WTC11 (cell line): ENCODE measurements around the gene RAB7A. TPM values are rescaled to one million over a fixed set of nuclear protein-coding genes. Genes with fewer than 3 reads are reported as not detected.

ENCODE experiments used
- ATAC-seq: fragments of 200-7000 bp; cut with Tn5 transposase; 2 replicates; pipeline ENCODE4 v1.10.0; 2021; ENCODE audit warnings: mild to moderate bottlenecking, moderate library complexity
- CTCF ChIA-PET: fragments of 300-600 bp; sonication (Branson Sonifier 250); formaldehyde crosslinking; loops from one replicate; lab custom pipeline; 2021; ENCODE audit warnings: antibody characterized with exemption; lab: Charles Lee
- POLR2A ChIA-PET: fragments of 350-600 bp; sonication (Branson Sonifier 250); formaldehyde crosslinking; loops from one replicate; lab custom pipeline; 2021; ENCODE audit warnings: antibody characterized with exemption; lab: Charles Lee
- DNase-seq: peaks from one replicate; pipeline ENCODE4 v3.0.0; 2021; ENCODE audit warnings: low spot score
- H3K27ac Mint-ChIP-seq: 2 replicates; pipeline ENCODE4 v1.8.0; 2021; ENCODE audit warnings: mixed read lengths
- H3K27me3 Mint-ChIP-seq: 2 replicates; pipeline ENCODE4 v1.8.0; 2021; ENCODE audit warnings: low read depth, mild to moderate bottlenecking, moderate library complexity, mixed read lengths
- H3K36me3 Mint-ChIP-seq: 2 replicates; pipeline ENCODE4 v1.8.0; 2021; ENCODE audit warnings: mixed read lengths
- H3K4me1 Mint-ChIP-seq: 2 replicates; pipeline ENCODE4 v1.8.0; 2022; ENCODE audit warnings: mixed read lengths
- H3K4me3 Mint-ChIP-seq: 2 replicates; pipeline ENCODE4 v1.8.0; 2021; ENCODE audit warnings: mild to moderate bottlenecking, moderate library complexity, mixed read lengths
- H3K9me3 Mint-ChIP-seq: 2 replicates; pipeline ENCODE4 v1.8.0; 2021; ENCODE audit warnings: mixed read lengths
- ATF6 ChIP-seq: sonication (generic); formaldehyde crosslinking; IDR thresholded peaks from 2 replicates; pipeline ENCODE4 v1.8.1; 2023; ENCODE audit warnings: mild to moderate bottlenecking, missing genetic modification reagents
- CREM ChIP-seq: sonication (generic); formaldehyde crosslinking; IDR thresholded peaks from 2 replicates; pipeline ENCODE4 v1.8.1; 2022; ENCODE audit warnings: mild to moderate bottlenecking, missing genetic modification reagents, moderate library complexity
- GRHL2 ChIP-seq: fragments of 250-450 bp; sonication (Bioruptor Pico); IDR thresholded peaks from 2 replicates; pipeline ENCODE4 v1.8.0; 2022; ENCODE audit warnings: mild to moderate bottlenecking, moderate library complexity; ENCODE audit not compliant: insufficient replicate concordance, severe bottlenecking
- IRF2 ChIP-seq: sonication (generic); formaldehyde crosslinking; IDR thresholded peaks from 2 replicates; pipeline ENCODE4 v1.8.0; 2022; ENCODE audit warnings: low read depth, missing genetic modification reagents, borderline replicate concordance
- JUN ChIP-seq: sonication (generic); formaldehyde crosslinking; IDR thresholded peaks from 2 replicates; pipeline ENCODE4 v1.8.0; 2023; ENCODE audit warnings: mild to moderate bottlenecking, missing genetic modification reagents
- MLX ChIP-seq: sonication (generic); formaldehyde crosslinking; IDR thresholded peaks from 2 replicates; pipeline ENCODE4 v1.8.1; 2023; ENCODE audit warnings: mild to moderate bottlenecking, missing genetic modification reagents, moderate library complexity
- PRRX2 ChIP-seq: fragments of 250-450 bp; sonication (Bioruptor Pico); IDR thresholded peaks from 2 replicates; pipeline ENCODE4 v1.8.0; 2021; ENCODE audit warnings: mild to moderate bottlenecking
- TP53 ChIP-seq: sonication (generic); formaldehyde crosslinking; IDR thresholded peaks from 2 replicates; pipeline ENCODE4 v1.8.1; 2023; ENCODE audit warnings: mild to moderate bottlenecking, missing genetic modification reagents
- ZBTB21 ChIP-seq: sonication (generic); formaldehyde crosslinking; IDR thresholded peaks from 2 replicates; pipeline ENCODE4 v1.8.1; 2023; ENCODE audit warnings: mild to moderate bottlenecking, missing genetic modification reagents, borderline replicate concordance
- ZNF121 ChIP-seq: sonication (generic); formaldehyde crosslinking; IDR thresholded peaks from 2 replicates; pipeline ENCODE4 v1.8.0; 2023; ENCODE audit warnings: missing genetic modification reagents
- ZNF219 ChIP-seq: sonication (generic); formaldehyde crosslinking; IDR thresholded peaks from 2 replicates; pipeline ENCODE4 v1.8.0; 2023; ENCODE audit warnings: missing genetic modification reagents, mild to moderate bottlenecking, borderline replicate concordance
- total RNA-seq: library from RNA; stranded (reverse); gene quantifications from 3 replicates; pipeline ENCODE4 v1.2.3, GENCODE V29; 2021
- TF ChIP-seq, protein P1 (sequence below): sonication (generic); formaldehyde crosslinking; IDR thresholded peaks from 2 replicates; pipeline ENCODE4 v1.8.0; 2023; ENCODE audit warnings: missing genetic modification reagents, mild to moderate bottlenecking, borderline replicate concordance
- TF ChIP-seq, protein P2 (sequence below): sonication (generic); formaldehyde crosslinking; IDR thresholded peaks from 2 replicates; pipeline ENCODE4 v1.8.1; 2022; ENCODE audit warnings: mild to moderate bottlenecking, moderate library complexity, missing genetic modification reagents

Gene RAB7A
- total RNA-seq, 1 experiment from 2014 or later: 184 TPM

GRCh38 chr3:128753715-128754114, 27.7 kb downstream of the RAB7A start:
- H3K27me3 Mint-ChIP-seq: no peaks in the 10 kb centered on the region
- peaks cover 23% of the 10 kb centered on the region for H3K9me3 Mint-ChIP-seq
- ChIA-PET POLR2A (no interaction called here), CTCF (interaction anchor here (1.3 to 1.9 kb wide), 3 partner anchors 8 to 92 kb away, joined by 3 to 8 read pairs (median 4); no protein-coding TSS in a partner anchor)
- TF ChIP-seq ZNF121 (CRISPR knock-in tag) (0 out of 2 replicates have a peak, but pooled peaks have one; percentile 16), GRHL2 (CRISPR knock-in tag) (no peak), ZBTB21 (CRISPR knock-in tag) (no peak), CREM (CRISPR knock-in tag) (no peak)
- TF ChIP-seq, protein P1, sequence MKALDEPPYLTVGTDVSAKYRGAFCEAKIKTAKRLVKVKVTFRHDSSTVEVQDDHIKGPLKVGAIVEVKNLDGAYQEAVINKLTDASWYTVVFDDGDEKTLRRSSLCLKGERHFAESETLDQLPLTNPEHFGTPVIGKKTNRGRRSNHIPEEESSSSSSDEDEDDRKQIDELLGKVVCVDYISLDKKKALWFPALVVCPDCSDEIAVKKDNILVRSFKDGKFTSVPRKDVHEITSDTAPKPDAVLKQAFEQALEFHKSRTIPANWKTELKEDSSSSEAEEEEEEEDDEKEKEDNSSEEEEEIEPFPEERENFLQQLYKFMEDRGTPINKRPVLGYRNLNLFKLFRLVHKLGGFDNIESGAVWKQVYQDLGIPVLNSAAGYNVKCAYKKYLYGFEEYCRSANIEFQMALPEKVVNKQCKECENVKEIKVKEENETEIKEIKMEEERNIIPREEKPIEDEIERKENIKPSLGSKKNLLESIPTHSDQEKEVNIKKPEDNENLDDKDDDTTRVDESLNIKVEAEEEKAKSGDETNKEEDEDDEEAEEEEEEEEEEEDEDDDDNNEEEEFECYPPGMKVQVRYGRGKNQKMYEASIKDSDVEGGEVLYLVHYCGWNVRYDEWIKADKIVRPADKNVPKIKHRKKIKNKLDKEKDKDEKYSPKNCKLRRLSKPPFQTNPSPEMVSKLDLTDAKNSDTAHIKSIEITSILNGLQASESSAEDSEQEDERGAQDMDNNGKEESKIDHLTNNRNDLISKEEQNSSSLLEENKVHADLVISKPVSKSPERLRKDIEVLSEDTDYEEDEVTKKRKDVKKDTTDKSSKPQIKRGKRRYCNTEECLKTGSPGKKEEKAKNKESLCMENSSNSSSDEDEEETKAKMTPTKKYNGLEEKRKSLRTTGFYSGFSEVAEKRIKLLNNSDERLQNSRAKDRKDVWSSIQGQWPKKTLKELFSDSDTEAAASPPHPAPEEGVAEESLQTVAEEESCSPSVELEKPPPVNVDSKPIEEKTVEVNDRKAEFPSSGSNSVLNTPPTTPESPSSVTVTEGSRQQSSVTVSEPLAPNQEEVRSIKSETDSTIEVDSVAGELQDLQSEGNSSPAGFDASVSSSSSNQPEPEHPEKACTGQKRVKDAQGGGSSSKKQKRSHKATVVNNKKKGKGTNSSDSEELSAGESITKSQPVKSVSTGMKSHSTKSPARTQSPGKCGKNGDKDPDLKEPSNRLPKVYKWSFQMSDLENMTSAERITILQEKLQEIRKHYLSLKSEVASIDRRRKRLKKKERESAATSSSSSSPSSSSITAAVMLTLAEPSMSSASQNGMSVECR (CRISPR knock-in tag): no peak
- ATAC-seq (no peak), DNase-seq (no peak)
- H3K4me1 Mint-ChIP-seq: peaks cover 17% of the 10 kb centered on the region
- H3K4me3 Mint-ChIP-seq: no peak overlapping the region
- H3K36me3 Mint-ChIP-seq: peaks cover 28% of the 10 kb centered on the region
- H3K27ac Mint-ChIP-seq: no peak overlapping the region

DNA sequence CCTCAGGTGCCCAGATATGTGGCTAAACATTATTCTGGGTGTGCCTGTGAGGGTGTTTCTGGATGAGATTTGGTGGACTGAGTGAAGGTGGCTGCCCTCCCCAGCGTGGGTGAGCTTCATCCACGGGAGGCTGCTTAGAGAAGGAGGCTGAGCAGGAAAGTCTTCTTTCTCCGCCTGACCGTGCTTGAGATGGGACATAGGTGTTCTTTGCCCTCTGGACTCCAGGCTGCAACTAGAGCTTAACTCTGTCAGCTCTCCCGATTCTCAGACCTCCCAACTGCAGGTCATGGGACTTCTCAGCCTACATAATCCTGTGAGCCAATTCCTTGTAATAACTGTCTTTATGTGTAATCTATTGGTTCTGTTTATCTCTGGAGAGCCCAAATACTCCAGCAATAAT, 34.1 kb downstream of the RAB7A start:
- no peak for ATAC-seq
- CTCF ChIA-PET: interaction anchor here (0.5 to 1.7 kb wide), 2 partner anchors 14 to 28 kb away, joined by 3 to 12 read pairs (median 4); no protein-coding TSS in a partner anchor
- no peak overlapping the region for H3K27ac Mint-ChIP-seq
- POLR2A ChIA-PET: no interaction called here
- H3K4me3 Mint-ChIP-seq: no peak overlapping the region
- no peaks in the 10 kb centered on the region for H3K27me3 Mint-ChIP-seq
- peaks cover 16% of the 10 kb centered on the region for H3K4me1 Mint-ChIP-seq
- TF ChIP-seq ZNF219 (CRISPR knock-in tag) (no peak), ATF6 (CRISPR knock-in tag) (no peak)
- TF ChIP-seq, all 79 proteins: peak for 0
- DNase-seq: no peak
- no peaks in the 10 kb centered on the region for H3K9me3 Mint-ChIP-seq
- H3K36me3 Mint-ChIP-seq: peaks cover 15% of the 10 kb centered on the region

DNA sequence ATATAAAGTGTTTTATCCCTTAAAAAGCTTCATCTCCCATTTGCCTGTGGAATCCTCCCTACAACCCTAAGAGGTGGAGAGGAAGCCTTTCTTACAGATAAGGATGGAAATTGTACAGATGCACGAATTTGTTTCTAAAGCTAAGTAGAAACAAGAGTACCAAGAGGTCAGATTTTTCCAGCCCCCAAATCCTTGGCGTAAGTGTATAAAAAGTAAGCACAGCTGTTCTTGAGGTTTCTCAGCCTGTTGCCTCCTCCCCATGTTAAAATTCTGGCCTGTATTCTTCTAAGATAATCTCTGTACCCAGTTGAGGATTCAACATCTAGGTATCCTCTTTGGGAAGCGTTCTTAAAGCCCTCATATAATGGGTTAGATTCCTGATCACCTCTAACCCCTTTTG, 34.9 kb downstream of the RAB7A start:
- H3K4me3 Mint-ChIP-seq: no peak overlapping the region
- DNase-seq: no peak
- no peak overlapping the region for H3K27ac Mint-ChIP-seq
- CTCF ChIA-PET: no interaction called here
- TF ChIP-seq JUN (CRISPR knock-in tag): no peak
- TF ChIP-seq PRRX2 (CRISPR knock-in tag): no peak
- TF ChIP-seq IRF2: no peak
- no peak for TF ChIP-seq MLX (CRISPR knock-in tag)
- TF ChIP-seq TP53 (CRISPR knock-in tag): no peak
- TF ChIP-seq, protein P2, sequence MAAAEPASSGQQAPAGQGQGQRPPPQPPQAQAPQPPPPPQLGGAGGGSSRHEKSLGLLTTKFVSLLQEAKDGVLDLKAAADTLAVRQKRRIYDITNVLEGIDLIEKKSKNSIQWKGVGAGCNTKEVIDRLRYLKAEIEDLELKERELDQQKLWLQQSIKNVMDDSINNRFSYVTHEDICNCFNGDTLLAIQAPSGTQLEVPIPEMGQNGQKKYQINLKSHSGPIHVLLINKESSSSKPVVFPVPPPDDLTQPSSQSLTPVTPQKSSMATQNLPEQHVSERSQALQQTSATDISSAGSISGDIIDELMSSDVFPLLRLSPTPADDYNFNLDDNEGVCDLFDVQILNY: no peak
- TF ChIP-seq, all 79 proteins: peak for 0
- Mint-ChIP-seq H3K27me3 (no peaks in the 10 kb centered on the region), H3K4me1 (peaks cover 16% of the 10 kb centered on the region), H3K36me3 (peaks cover 15% of the 10 kb centered on the region), H3K9me3 (no peaks in the 10 kb centered on the region)
- ATAC-seq: no peak
- POLR2A ChIA-PET: no interaction called here
